Measurements from ENCODE around the gene PLXNA3.
A peak's percentile ranks its signal among the peaks of the same experiment; 100 is the strongest.

Gene PLXNA3

GRCh38 chrX:154458954-154459778, 1.1 kb downstream of the PLXNA3 start:
- DNase-seq (ENCODE audit: low spot score) = no peak

- peak; percentile 38 for DNase-seq (ENCODE audit: low spot score)
Observed at GRCh38 chrX:154459832-154460231, 1.8 kb downstream of the PLXNA3 start.

GRCh38 chrX:154460326-154460725, 2.2 kb downstream of the PLXNA3 start:
- DNase-seq (ENCODE audit: low spot score) = no peak

GRCh38 chrX:154462396-154462795, 4.3 kb downstream of the PLXNA3 start:
- no peak for DNase-seq (ENCODE audit: low spot score)

GRCh38 chrX:154463611-154464220, 5.6 kb downstream of the PLXNA3 start:
- no peak for DNase-seq (ENCODE audit: low spot score)

- DNase-seq (ENCODE audit: low spot score) = no peak
Observed at GRCh38 chrX:154464806-154465365, 6.8 kb downstream of the PLXNA3 start.

GRCh38 chrX:154465601-154466000, 7.5 kb downstream of the PLXNA3 start:
- DNase-seq (ENCODE audit: low spot score) = no peak

- no peak for DNase-seq (ENCODE audit: low spot score)
Observed at GRCh38 chrX:154466036-154466435, 8.0 kb downstream of the PLXNA3 start.

GRCh38 chrX:154466907-154467306, 8.8 kb downstream of the PLXNA3 start:
- DNase-seq (ENCODE audit: low spot score) = no peak

GRCh38 chrX:154467556-154467955, 9.5 kb downstream of the PLXNA3 start:
- DNase-seq (ENCODE audit: low spot score) = no peak

- DNase-seq (ENCODE audit: low spot score) = no peak
Observed at GRCh38 chrX:154468217-154468616, 10.1 kb downstream of the PLXNA3 start.

- DNase-seq (ENCODE audit: low spot score) = no peak
Observed at GRCh38 chrX:154469114-154469513, 11.0 kb downstream of the PLXNA3 start.

GRCh38 chrX:154469880-154470279, 11.8 kb downstream of the PLXNA3 start:
- DNase-seq (ENCODE audit: low spot score) = no peak

- no peak for DNase-seq (ENCODE audit: low spot score)
Observed at GRCh38 chrX:154470434-154470833, 12.4 kb downstream of the PLXNA3 start.

- DNase-seq (ENCODE audit: low spot score) = no peak
Observed at GRCh38 chrX:154470914-154471568, 13.0 kb downstream of the PLXNA3 start.

GRCh38 chrX:154471839-154472684, 14.0 kb downstream of the PLXNA3 start:
- DNase-seq (ENCODE audit: low spot score) = no peak

- no peak for DNase-seq (ENCODE audit: low spot score)
Observed at GRCh38 chrX:154472685-154473632, 14.9 kb downstream of the PLXNA3 start.

- DNase-seq (ENCODE audit: low spot score) = no peak
Observed at GRCh38 chrX:154473683-154474082, 15.6 kb downstream of the PLXNA3 start.

GRCh38 chrX:154476821-154477220, 18.7 kb downstream of the PLXNA3 start:
- no peak for DNase-seq (ENCODE audit: low spot score)

GRCh38 chrX:154477891-154478477, 19.9 kb downstream of the PLXNA3 start:
- DNase-seq (ENCODE audit: low spot score) = no peak

Data from SK-N-DZ (cell line).